ENCODE measurements around the gene TMEM190.
"Not testable (repeated sequence)": the region's sequence is repeated elsewhere in the genome, so short reads cannot be mapped to it uniquely, and the experiment has no call there.

TMEM190 gene

DNA sequence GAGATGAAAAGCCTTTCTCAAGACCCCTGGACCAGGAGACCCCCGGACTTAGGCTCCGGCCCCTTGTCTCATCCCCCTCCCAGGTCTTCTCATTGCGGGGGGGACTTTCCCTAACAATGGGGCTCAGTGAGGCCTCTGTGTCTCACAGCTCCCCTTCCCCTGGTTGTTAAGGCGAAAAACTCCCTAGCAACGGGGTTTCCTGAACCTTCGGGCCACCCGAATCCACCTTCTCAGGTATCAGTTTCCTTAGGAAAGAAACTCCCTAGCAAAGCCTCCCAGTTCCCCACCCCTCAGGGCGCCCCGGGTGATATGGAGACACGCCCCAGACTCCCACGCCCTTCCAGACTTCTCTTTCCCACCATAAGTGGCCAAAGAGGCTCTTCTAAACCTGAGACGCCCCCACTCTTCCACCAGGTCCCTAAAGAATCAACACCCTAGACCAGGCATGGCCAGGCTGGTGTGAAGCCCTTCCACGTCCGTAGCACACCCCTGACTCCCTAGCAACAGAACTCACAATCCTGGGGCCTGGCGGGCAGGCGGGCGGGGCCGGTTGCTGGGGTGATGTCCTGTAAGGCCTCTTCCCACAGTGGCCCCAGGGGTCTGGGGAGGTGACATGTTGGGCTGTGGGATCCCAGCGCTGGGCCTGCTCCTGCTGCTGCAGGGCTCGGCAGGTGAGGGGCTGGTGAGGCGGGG lies at the start of gene TMEM190:
TMEM190 (plus strand) TSS at position 586 of the 693 bp plus-strand sequence; CDS start at position 614, 28 bp downstream.
- DNase-seq, result no peak

GRCh38 chr19:55328774-55329318 lies 47.8 kb upstream of the TMEM190 start:
- not testable (repeated sequence) for DNase-seq

DNA sequence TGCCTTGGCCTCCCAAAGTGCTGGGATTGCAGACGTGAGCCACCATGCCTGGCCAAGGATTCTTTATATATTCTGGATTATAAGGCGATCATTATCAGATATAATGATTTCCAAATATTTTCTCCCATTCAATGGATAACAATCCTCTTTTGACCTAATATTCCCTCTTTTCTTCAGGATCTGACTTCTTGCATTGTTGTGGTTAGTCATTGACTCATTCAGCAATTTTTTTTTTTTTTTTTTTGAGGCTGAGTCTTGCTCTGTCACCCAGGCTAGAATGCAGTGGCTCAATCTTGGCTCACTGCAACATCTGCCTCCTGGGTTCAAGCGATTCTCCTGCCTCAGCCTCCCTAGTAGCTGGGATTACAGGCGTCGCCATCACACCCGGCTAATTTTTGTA lies 46.8 kb upstream of the TMEM190 start:
- not testable (repeated sequence) for DNase-seq

GRCh38 chr19:55333870-55334269 lies 42.8 kb upstream of the TMEM190 start:
- no peak for DNase-seq

GRCh38 chr19:55336101-55336500 lies 40.5 kb upstream of the TMEM190 start:
- no peak for DNase-seq

- DNase-seq, result peak; percentile 100
Measured at GRCh38 chr19:55339105-55339888, 37.3 kb upstream of the TMEM190 start, which contains the start of gene KMT5C. KMT5C (plus strand) TSS chr19:55339876; CDS start chr19:55341937, 2,061 bp downstream.

- DNase-seq, result no peak
Measured at GRCh38 chr19:55339889-55340783, 36.5 kb upstream of the TMEM190 start.

GRCh38 chr19:55340784-55341147 lies 35.9 kb upstream of the TMEM190 start:
- peak; percentile 26 for DNase-seq

- DNase-seq, result peak; percentile 70
Measured at GRCh38 chr19:55341171-55341588, 35.4 kb upstream of the TMEM190 start.

DNA sequence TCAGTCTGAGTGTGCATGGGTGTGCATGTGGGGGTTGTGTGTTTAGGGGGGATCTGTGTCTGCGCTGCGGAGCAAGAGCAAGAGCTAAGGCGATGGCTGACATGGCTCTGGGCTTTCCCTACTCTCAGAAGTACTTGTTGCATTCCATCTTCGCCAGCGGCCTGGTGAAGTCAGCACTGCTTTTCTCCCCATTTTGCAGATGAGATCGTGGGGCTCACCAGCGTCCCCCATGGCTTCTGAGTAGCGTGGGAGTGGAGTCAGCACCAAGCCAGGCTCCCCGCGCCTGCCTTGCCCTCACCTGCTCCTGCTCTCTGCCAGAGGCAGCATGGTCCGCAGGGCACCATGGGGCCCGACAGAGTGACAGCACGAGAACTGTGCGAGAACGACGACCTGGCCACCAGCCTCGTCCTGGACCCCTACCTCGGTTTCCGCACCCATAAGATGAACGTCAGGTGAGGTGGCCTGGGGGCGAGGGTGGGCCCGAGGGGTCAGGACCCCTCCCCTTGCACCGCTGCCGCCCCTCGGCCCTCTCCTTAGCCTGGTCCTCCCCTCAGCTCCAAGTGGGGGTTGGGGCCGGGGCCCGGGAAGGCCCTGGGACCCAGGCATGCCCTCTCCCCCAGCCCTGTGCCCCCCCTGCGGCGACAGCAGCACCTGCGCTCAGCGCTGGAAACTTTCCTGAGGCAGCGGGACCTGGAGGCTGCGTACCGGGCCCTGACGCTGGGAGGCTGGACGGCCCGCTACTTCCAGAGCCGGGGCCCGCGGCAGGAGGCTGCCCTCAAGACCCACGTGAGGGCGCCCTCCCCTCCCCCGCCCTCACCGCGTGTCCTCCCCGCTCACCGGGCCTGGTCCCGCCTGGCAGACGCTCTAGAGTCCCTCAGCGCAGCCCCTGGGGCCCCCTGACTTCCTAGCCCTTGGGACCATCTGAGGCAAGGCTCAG lies 34.8 kb upstream of the TMEM190 start:
- no peak for DNase-seq

DNA sequence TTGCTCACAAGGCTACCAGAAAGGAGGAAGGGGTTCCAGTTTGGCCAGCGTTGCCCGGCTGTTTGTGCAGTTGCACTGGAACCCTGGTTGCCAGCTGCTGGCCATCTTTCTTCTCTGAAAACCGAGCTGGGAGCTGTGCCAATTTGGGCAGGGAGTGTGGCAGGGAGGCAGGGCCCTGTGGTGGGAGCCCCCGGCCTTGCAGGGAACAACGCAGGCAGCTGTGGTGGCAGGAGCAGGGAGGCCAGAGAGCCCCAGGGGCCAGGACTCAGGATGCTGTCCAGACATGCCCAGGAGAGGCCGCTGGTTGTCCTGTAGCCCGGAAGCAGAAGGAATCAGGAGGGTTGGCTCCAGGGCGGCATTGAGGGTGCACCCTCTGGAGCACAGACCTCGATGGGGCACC lies 32.2 kb upstream of the TMEM190 start:
- DNase-seq, result no peak

DNA sequence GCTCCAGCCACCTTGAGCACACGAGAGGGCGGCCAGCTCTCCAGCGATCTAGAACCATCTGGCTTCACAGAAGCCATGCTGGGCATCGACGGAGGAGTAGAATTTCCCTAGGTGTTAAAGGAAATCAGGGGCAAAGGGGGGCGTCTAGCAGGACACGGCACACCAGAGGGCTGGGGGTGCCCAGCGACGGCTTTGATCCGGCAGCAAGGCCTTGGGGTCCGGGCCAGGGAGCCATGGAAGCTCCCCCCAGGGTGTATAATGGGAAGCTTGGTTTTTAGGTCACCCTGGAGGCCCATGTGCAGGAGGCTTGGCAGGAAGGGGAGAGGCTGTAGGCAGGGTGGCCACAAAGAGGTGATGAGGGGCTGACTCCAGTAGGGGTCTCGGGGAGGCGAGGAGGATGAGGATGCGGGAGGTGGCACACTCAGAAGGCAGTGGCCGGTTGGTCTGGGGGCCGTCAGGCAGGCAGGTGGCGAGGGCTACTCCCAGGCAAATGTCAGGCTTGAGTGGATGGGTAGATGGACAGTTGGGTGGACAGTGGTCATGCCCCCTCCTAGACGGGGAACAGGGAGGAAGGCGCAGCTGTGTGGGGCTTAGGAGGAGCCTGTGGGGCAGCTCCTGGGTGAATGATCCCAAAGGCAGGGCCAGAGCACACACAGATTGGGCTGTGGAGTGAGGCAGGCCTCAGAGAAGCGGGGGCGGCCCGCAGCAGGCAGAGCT lies 31.4 kb upstream of the TMEM190 start:
- DNase-seq, result no peak

DNA sequence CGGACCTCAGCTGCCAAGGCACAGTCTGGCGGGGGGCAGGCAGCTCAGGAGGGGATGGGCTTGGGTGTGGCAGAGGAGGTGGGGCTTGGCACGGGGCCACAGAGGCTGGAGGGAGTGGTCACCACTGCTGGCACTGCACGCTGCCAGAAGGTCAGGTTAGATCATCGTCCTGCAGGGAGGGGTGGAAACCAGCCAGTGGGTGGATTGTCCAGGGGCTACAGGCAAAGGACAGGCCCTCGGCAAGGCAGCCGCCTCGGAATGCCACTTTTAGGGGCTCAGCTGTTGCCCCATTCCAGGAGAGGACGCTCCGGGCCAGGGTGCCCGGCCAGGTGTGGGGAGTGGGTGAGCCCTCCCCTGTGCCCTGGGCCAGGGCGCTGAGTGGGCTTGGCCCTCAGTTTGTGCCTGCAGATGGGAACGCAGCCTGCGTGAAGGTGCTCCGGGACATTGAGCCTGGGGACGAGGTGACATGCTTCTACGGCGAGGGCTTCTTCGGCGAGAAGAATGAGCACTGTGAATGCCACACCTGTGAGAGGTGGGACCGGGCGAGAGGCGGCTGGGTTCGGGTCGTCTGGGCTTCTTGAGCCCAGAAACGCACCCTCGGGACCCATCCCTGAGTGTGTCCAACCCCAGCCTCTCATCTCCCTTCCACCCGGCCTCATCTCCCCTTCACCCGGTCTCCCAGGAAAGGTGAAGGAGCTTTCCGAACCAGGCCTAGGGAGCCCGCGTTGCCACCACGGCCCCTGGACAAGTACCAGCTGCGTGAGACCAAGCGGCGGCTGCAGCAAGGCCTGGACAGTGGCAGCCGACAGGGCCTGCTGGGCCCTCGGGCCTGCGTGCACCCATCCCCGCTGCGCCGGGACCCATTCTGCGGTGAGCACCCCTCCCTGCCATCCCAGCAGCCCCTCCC lies 30.6 kb upstream of the TMEM190 start:
- DNase-seq, result no peak

DNA sequence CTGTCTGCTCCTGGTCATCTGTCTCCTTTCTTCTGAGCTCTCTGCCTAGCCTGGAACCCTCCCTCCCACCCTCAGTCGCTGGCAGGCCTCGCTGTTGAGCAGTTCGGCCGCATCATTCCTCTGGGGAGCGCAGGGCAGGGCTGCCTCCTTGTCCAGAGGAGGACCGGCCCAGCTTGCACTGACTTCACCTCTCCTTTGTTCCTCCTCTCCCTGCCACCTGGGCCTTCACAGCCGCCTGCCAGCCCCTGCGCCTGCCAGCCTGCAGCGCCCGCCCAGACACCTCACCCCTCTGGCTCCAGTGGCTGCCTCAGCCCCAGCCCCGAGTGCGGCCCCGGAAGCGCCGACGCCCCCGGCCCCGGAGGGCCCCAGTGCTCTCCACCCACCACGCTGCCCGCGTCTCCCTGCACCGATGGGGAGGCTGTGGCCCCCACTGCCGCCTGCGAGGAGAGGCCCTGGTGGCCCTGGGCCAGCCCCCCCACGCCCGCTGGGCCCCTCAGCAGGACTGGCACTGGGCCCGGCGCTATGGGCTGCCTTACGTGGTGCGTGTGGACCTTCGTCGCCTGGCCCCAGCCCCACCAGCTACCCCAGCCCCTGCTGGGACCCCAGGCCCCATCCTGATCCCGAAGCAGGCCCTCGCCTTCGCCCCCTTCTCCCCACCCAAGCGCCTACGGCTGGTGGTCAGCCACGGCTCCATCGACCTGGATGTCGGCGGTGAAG lies 29.7 kb upstream of the TMEM190 start:
- no peak for DNase-seq

- no peak for DNase-seq
Measured at GRCh38 chr19:55347442-55348009, 29.1 kb upstream of the TMEM190 start.

DNA sequence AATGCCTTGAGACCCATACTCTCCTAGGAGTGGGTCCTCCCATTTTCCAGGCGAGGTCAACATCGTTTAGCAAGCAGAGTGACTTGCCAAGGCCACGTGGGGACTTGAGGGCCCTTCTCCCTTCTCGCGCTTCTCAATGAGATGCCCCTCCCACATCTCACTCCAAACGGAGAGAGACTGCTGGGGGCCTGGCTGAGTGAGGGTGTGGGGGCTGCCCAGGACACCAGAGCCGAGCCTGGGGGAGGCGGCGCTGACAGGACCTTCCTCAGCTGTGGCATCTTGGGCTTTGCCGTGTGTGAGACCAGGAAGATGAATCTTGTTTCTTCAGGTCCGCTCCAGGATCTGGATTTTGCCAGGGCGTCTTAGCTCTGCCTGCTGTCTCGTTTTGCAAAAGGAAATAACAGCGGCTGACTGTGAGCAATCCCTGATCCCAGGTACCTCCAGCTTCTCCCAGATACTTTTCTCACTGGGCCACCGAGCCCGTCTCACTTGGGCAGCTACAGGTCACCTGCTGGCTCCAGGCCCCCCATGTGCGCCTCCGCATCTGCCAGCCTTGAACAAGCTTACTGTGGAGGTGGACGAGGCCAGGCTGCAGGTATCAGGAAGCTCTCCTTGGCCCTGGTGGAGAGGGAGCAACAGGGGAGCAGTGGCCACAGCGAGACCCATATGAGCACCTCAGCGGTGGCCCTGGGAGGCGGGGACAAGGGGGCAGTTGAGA lies 28.1 kb upstream of the TMEM190 start:
- DNase-seq, result no peak

- DNase-seq, result no peak
Measured at GRCh38 chr19:55350620-55351315, 25.9 kb upstream of the TMEM190 start.

DNA sequence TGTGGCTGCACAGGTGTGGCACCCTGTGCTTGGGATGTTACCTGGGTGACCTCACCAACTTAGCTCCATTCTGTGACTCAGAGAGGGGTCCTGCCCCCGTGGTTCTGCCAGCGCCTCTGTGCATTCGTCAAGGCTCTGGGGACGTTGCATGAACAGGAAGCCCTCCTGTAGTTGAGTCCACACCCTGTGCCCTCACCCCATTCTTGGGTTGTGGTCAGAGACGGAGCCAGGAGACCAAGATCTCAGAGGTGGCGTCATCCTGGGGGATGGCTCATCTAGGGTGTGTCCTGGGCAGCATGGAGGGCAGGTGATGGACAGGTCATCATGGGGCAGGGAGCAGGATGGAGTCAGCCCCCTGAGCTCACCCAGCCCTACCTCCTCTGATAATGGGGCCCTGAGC lies 24.6 kb upstream of the TMEM190 start:
- DNase-seq, result no peak

Measured in activated CD4-positive, alpha-beta T cell treated with anti-CD3 and anti-CD28 coated beads, Interleukin-10, Interleukin-2, amounts not matched to agents 100 ng/mL and 50 ng/mL, durations not matched to agents 16 hours and 8 hours (primary cell).